HepG2 (cell line): Measurements from ENCODE around the gene HYAL1.
"Not testable (repeated sequence)": the region's sequence is repeated elsewhere in the genome, so short reads cannot be mapped to it uniquely, and the experiment has no call there.

Source experiments
- EHMT2 ChIP-seq: fragments of 200-600 bp; sonication (generic); IDR thresholded peaks from 2 replicates; pipeline ENCODE4 v1.7.0; 2017; ENCODE audit warnings: antibody characterized with exemption, low read depth, low read length, borderline replicate concordance
- JUND ChIP-seq: sonication (generic); formaldehyde crosslinking; IDR thresholded peaks from 2 replicates; pipeline ENCODE4 v1.8.0; 2022; ENCODE audit warnings: mild to moderate bottlenecking, missing genetic modification reagents
- KLF13 ChIP-seq: sonication (generic); formaldehyde crosslinking; IDR thresholded peaks from 2 replicates; pipeline ENCODE4 v1.4.0; 2020; ENCODE audit warnings: mild to moderate bottlenecking, missing genetic modification reagents
- MYNN ChIP-seq: sonication (generic); formaldehyde crosslinking; IDR thresholded peaks from 2 replicates; pipeline ENCODE4 v1.4.0; 2020; ENCODE audit warnings: mild to moderate bottlenecking, low read depth, missing genetic modification reagents
- POLR2AphosphoS5 ChIP-seq: IDR thresholded peaks from 2 replicates; pipeline ENCODE4 v1.6.1; 2012; ENCODE audit warnings: low read depth, low read length
- ZNF20 ChIP-seq: sonication (generic); formaldehyde crosslinking; IDR thresholded peaks from 2 replicates; pipeline ENCODE4 v1.4.0; 2020; ENCODE audit warnings: mild to moderate bottlenecking, moderate library complexity, missing genetic modification reagents
- ZNF768 ChIP-seq: sonication (generic); formaldehyde crosslinking; IDR thresholded peaks from 2 replicates; pipeline ENCODE4 v1.4.0; 2020; ENCODE audit warnings: missing genetic modification reagents
- TF ChIP-seq, protein P1 (sequence below): sonication (generic); formaldehyde crosslinking; IDR thresholded peaks from 2 replicates; pipeline ENCODE4 v1.5.0; 2020; ENCODE audit warnings: mild to moderate bottlenecking, missing genetic modification reagents, moderate library complexity

DNA sequence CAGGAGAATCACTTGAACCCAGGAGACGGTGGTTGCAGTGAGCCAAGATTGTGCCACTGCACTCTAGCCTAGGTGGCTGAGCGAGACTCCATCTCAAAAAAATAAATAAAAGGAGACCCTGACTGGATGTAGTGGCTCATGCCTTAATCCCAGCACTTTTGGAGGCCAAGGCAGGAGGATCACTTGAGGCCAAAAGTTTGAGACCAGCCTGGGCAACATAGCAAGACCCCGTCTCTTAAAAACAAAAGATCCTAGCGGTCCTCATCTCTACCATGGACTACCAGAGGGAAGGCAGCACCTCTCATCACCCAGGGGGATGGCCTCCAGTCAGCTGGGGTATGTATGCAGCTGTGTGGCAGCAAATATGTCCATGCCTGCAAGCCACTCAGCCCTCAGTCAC is 41.2 kb downstream of the HYAL1 start:
- TF ChIP-seq KLF13 (CRISPR knock-in tag); JUND (CRISPR knock-in tag); ZNF768 (CRISPR knock-in tag); ZNF20 (CRISPR knock-in tag); MYNN (CRISPR knock-in tag); POLR2AphosphoS5; EHMT2: not testable (repeated sequence)
- TF ChIP-seq, protein P1, sequence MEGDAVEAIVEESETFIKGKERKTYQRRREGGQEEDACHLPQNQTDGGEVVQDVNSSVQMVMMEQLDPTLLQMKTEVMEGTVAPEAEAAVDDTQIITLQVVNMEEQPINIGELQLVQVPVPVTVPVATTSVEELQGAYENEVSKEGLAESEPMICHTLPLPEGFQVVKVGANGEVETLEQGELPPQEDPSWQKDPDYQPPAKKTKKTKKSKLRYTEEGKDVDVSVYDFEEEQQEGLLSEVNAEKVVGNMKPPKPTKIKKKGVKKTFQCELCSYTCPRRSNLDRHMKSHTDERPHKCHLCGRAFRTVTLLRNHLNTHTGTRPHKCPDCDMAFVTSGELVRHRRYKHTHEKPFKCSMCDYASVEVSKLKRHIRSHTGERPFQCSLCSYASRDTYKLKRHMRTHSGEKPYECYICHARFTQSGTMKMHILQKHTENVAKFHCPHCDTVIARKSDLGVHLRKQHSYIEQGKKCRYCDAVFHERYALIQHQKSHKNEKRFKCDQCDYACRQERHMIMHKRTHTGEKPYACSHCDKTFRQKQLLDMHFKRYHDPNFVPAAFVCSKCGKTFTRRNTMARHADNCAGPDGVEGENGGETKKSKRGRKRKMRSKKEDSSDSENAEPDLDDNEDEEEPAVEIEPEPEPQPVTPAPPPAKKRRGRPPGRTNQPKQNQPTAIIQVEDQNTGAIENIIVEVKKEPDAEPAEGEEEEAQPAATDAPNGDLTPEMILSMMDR (CRISPR knock-in tag) = not testable (repeated sequence)
